Activated naive CD8-positive, alpha-beta T cell treated with anti-CD3 and anti-CD28 coated beads for 36 hours (primary cell): ENCODE results near the gene ALK. TPM values are rescaled to one million over a fixed set of nuclear protein-coding genes. Genes with fewer than 3 reads are reported as not detected.

ENCODE experiments used
- DNase-seq: peaks from one replicate; pipeline ENCODE4 v3.0.0; 2021
- H3K27ac Mint-ChIP-seq: one replicate; pipeline ENCODE4 v1.8.0; 2022; ENCODE audit warnings: mild to moderate bottlenecking, moderate library complexity, mixed read lengths
- H3K27me3 Mint-ChIP-seq: one replicate; pipeline ENCODE4 v1.8.0; 2022; ENCODE audit warnings: mild to moderate bottlenecking, mixed read lengths
- H3K36me3 Mint-ChIP-seq: one replicate; pipeline ENCODE4 v1.8.0; 2021; ENCODE audit warnings: mild to moderate bottlenecking, mixed read lengths
- H3K4me1 Mint-ChIP-seq: one replicate; pipeline ENCODE4 v1.8.0; 2021; ENCODE audit warnings: mixed read lengths
- H3K4me3 Mint-ChIP-seq: one replicate; pipeline ENCODE4 v1.8.0; 2022; ENCODE audit warnings: mild to moderate bottlenecking, moderate library complexity, mixed read lengths
- H3K9me3 Mint-ChIP-seq: one replicate; pipeline ENCODE4 v1.8.0; 2022; ENCODE audit warnings: mixed read lengths
- total RNA-seq, 2 experiments: library from RNA; stranded (reverse); gene quantifications; one replicate each; pipeline ENCODE4 v1.2.3, GENCODE V29; 2021

Gene ALK
- total RNA-seq, 2 experiments from 2014 or later = not detected

DNA sequence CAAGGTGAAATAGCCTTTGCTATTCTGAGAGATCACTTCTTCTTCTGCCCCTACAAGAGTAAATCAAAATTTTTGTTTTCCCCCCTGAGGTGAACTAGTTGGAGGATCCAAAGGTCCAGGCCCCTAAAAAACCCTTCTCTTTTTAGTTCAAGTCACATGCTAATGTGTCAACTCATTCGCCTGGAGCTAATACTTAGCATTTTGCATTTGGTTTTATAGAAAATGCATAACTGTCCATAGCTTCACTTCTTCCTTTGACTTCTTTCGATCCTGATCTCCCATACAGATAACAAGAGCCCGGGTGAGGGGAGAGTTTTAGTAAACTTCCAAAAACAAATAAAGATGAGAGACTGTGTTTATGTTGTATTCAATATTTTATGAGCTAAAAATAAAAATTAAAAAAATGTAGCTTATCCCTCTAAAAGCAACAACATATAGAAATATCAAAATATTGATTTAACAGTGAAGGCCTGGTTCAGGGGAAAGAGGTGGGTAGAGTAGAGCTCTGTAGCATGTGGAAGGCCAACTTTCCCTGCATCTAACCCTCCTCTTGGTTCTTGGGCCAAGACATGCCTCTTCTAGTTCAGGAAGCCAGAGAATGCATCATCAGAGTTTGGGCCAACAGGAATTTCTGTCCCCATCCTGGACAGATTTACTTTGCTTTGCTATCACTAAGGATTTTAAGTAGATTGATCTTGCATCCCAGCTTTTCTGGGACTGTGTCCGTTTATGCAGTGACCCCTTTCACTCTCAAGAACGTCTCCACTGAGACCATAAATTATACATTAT is 333.8 kb downstream of the ALK start:
- DNase-seq = no peak
- H3K36me3 Mint-ChIP-seq = no peaks in the 10 kb centered on the region
- no peak overlapping the region for H3K27ac Mint-ChIP-seq
- no peak overlapping the region for H3K4me3 Mint-ChIP-seq
- H3K9me3 Mint-ChIP-seq = no peaks in the 10 kb centered on the region
- no peaks in the 10 kb centered on the region for H3K27me3 Mint-ChIP-seq
- no peaks in the 10 kb centered on the region for H3K4me1 Mint-ChIP-seq

DNA sequence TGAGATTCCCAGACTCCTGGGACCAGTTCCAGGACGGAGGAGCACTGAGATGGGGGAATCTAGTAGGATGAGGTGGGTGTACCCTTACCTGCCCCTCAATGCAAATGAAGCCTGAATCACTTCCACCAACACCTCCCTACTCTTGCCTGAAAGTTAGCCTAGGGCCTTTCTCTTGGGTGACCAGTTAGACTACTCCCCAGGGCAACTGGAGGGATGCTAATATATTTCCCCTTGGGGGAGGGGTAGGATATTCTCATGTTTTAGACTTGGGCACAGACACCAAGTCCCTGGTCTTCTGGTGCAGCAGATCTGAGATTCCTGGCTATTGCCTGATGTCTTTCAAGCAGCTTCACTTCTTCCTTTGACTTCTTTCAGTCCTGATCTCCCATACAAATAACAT is 334.5 kb downstream of the ALK start:
- Mint-ChIP-seq H3K9me3 (no peaks in the 10 kb centered on the region), H3K36me3 (no peaks in the 10 kb centered on the region), H3K4me1 (no peaks in the 10 kb centered on the region)

GRCh38 chr2:29583548-29584156 is 337.7 kb downstream of the ALK start:
- Mint-ChIP-seq H3K27ac (no peak overlapping the region), H3K27me3 (no peaks in the 10 kb centered on the region), H3K9me3 (no peaks in the 10 kb centered on the region), H3K4me1 (no peaks in the 10 kb centered on the region), H3K36me3 (no peaks in the 10 kb centered on the region), H3K4me3 (no peak overlapping the region)
- no peak for DNase-seq

More for the DNA sequence above, 334.5 kb downstream of the ALK start:
- H3K27ac Mint-ChIP-seq = no peak overlapping the region
- H3K27me3 Mint-ChIP-seq = no peaks in the 10 kb centered on the region
- no peak overlapping the region for H3K4me3 Mint-ChIP-seq
- DNase-seq = no peak

- Mint-ChIP-seq H3K36me3 (no peaks in the 10 kb centered on the region), H3K9me3 (no peaks in the 10 kb centered on the region), H3K4me3 (no peak overlapping the region), H3K4me1 (no peaks in the 10 kb centered on the region), H3K27ac (no peak overlapping the region), H3K27me3 (no peaks in the 10 kb centered on the region)
- no peak for DNase-seq
Observed at GRCh38 chr2:29583104-29583503, 338.3 kb downstream of the ALK start.

GRCh38 chr2:29582062-29582461 is 339.3 kb downstream of the ALK start:
- Mint-ChIP-seq H3K4me3 (no peak overlapping the region), H3K27ac (no peak overlapping the region), H3K27me3 (peaks cover 3% of the 10 kb centered on the region), H3K9me3 (no peaks in the 10 kb centered on the region), H3K36me3 (no peaks in the 10 kb centered on the region), H3K4me1 (no peaks in the 10 kb centered on the region)
- no peak for DNase-seq

- H3K27me3 Mint-ChIP-seq = peaks cover 3% of the 10 kb centered on the region
- no peak overlapping the region for H3K4me3 Mint-ChIP-seq
- H3K9me3 Mint-ChIP-seq = no peaks in the 10 kb centered on the region
- no peaks in the 10 kb centered on the region for H3K4me1 Mint-ChIP-seq
- no peak for DNase-seq
- no peaks in the 10 kb centered on the region for H3K36me3 Mint-ChIP-seq
- no peak overlapping the region for H3K27ac Mint-ChIP-seq
Observed at GRCh38 chr2:29580223-29580622, 341.2 kb downstream of the ALK start.

DNA sequence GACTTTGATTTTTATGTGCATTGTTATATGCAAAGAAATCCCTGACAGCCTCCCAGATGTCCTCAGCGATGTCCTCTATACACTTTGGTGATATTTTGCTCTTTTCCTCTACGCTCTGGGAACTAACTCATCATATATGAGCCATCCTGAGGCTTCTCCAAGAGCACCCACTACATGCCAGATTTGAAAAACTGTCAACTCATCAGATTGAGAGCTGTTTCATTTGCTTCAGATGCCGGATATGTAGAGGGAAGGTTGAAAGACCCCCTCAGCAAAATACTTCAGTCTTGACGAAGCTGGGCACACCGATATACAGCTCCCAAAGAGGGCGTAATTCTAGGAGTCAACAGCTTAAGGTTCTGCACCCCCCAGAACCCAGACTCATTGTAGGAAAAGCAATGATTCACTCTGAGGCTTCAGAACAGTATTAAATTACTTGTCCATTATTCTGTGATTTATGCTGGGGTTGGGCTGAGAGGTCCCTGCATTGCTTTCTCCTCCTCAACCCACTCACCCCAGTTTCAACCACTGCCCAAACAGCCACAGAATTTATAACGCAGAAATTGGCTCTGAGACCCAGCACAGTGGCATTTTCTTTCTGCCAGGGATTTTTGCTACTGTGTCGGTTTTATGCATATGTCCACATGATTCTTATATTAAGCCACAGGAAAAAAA is 341.8 kb downstream of the ALK start:
- Mint-ChIP-seq H3K27ac (no peak overlapping the region), H3K4me1 (no peaks in the 10 kb centered on the region), H3K27me3 (peaks cover 3% of the 10 kb centered on the region), H3K36me3 (no peaks in the 10 kb centered on the region), H3K4me3 (no peak overlapping the region), H3K9me3 (no peaks in the 10 kb centered on the region)
- no peak for DNase-seq

GRCh38 chr2:29578084-29578598 is 343.2 kb downstream of the ALK start:
- H3K27me3 Mint-ChIP-seq = peaks cover 3% of the 10 kb centered on the region
- H3K4me3 Mint-ChIP-seq = no peak overlapping the region
- no peak overlapping the region for H3K27ac Mint-ChIP-seq
- no peaks in the 10 kb centered on the region for H3K4me1 Mint-ChIP-seq
- DNase-seq = no peak
- H3K9me3 Mint-ChIP-seq = no peaks in the 10 kb centered on the region
- H3K36me3 Mint-ChIP-seq = no peaks in the 10 kb centered on the region

- Mint-ChIP-seq H3K4me3 (no peak overlapping the region), H3K9me3 (no peaks in the 10 kb centered on the region), H3K36me3 (no peaks in the 10 kb centered on the region), H3K27ac (no peak overlapping the region), H3K4me1 (no peaks in the 10 kb centered on the region), H3K27me3 (peaks cover 3% of the 10 kb centered on the region)
- DNase-seq = no peak
Observed at GRCh38 chr2:29576231-29576630, 345.2 kb downstream of the ALK start.

- H3K36me3 Mint-ChIP-seq = no peaks in the 10 kb centered on the region
- H3K4me1 Mint-ChIP-seq = no peaks in the 10 kb centered on the region
Observed at GRCh38 chr2:29575370-29575890, 346.0 kb downstream of the ALK start.

GRCh38 chr2:29573612-29574011 is 347.8 kb downstream of the ALK start:
- no peak for DNase-seq
- Mint-ChIP-seq H3K27ac (no peak overlapping the region), H3K36me3 (no peaks in the 10 kb centered on the region), H3K9me3 (no peaks in the 10 kb centered on the region), H3K4me1 (no peaks in the 10 kb centered on the region), H3K4me3 (no peak overlapping the region), H3K27me3 (peaks cover 3% of the 10 kb centered on the region)

More at GRCh38 chr2:29575370-29575890, 346.0 kb downstream of the ALK start:
- H3K9me3 Mint-ChIP-seq = no peaks in the 10 kb centered on the region
- no peak for DNase-seq
- H3K27me3 Mint-ChIP-seq = peaks cover 3% of the 10 kb centered on the region
- H3K4me3 Mint-ChIP-seq = no peak overlapping the region
- no peak overlapping the region for H3K27ac Mint-ChIP-seq

DNA sequence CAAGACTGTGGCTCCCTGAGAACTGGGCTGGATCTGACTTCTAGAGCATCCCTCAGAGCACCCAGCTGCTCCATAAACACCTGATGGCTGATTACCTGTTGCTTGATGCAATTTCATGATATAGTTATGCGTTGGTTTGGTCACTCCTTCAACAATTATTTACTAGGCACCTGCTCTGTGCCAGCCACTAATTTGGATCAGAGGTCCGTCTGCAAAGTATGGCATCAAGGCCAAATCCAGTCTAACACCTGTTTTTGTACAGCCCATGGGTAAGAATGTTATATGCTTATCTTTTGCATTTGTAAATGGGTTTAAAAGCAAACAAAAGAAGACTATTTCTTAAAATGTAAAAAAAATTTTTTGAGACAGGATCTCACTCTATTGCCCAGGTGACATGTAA is 348.2 kb downstream of the ALK start:
- Mint-ChIP-seq H3K27ac (no peak overlapping the region), H3K4me1 (no peaks in the 10 kb centered on the region), H3K36me3 (no peaks in the 10 kb centered on the region), H3K4me3 (no peak overlapping the region), H3K27me3 (peaks cover 3% of the 10 kb centered on the region), H3K9me3 (no peaks in the 10 kb centered on the region)
- no peak for DNase-seq

- Mint-ChIP-seq H3K36me3 (no peaks in the 10 kb centered on the region), H3K27me3 (no peaks in the 10 kb centered on the region), H3K4me3 (no peak overlapping the region), H3K27ac (no peak overlapping the region), H3K4me1 (no peaks in the 10 kb centered on the region), H3K9me3 (no peaks in the 10 kb centered on the region)
- DNase-seq = no peak
Observed at GRCh38 chr2:29570539-29570938, 350.8 kb downstream of the ALK start.

DNA sequence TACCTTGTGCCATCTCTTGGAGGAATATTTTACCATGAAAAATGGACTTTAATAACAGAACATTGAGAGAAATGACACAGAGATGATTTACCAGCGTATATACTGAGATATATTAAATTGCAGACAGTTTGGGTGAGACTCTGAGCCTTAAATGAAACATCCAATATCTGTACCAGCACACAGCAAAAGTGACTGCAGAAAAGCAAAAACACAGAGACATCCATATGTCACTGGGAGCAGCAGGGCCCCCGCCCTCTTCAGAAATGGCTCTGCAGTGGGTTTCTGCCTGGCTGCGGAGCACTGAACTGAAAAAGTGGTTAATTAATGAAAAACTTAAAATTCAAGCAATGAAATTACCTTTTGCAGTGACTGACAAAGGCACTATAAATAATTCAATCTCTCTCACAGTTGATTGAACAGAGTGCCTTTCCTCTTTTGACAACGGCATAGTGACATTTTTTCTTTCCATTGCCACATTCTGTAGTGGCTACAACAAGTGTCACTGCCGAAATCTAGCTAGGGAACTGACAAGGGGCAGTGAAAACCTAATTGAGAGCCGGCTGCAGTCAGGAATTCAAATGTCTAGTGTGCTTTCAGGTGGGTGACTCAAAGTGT is 353.4 kb downstream of the ALK start:
- DNase-seq = no peak
- Mint-ChIP-seq H3K27me3 (peaks cover 2% of the 10 kb centered on the region), H3K4me3 (no peak overlapping the region), H3K36me3 (no peaks in the 10 kb centered on the region), H3K27ac (no peak overlapping the region), H3K4me1 (no peaks in the 10 kb centered on the region), H3K9me3 (no peaks in the 10 kb centered on the region)

GRCh38 chr2:29563697-29564096 is 357.7 kb downstream of the ALK start:
- no peaks in the 10 kb centered on the region for H3K9me3 Mint-ChIP-seq
- H3K36me3 Mint-ChIP-seq = no peaks in the 10 kb centered on the region
- H3K27me3 Mint-ChIP-seq = peaks cover 4% of the 10 kb centered on the region
- no peak overlapping the region for H3K4me3 Mint-ChIP-seq
- H3K4me1 Mint-ChIP-seq = no peaks in the 10 kb centered on the region
- no peak overlapping the region for H3K27ac Mint-ChIP-seq
- DNase-seq = no peak
